ENCODE results near the gene DCN. TPM values are rescaled to one million over a fixed set of nuclear protein-coding genes. Genes with fewer than 3 reads are reported as not detected.
A peak's percentile ranks its signal among the peaks of the same experiment; 100 is the strongest.
"Not testable (repeated sequence)": the region's sequence is repeated elsewhere in the genome, so short reads cannot be mapped to it uniquely, and the experiment has no call there.

Gene DCN
- 0.20 TPM in 1 of 2 replicates, not detected in the other for total RNA-seq

DNA sequence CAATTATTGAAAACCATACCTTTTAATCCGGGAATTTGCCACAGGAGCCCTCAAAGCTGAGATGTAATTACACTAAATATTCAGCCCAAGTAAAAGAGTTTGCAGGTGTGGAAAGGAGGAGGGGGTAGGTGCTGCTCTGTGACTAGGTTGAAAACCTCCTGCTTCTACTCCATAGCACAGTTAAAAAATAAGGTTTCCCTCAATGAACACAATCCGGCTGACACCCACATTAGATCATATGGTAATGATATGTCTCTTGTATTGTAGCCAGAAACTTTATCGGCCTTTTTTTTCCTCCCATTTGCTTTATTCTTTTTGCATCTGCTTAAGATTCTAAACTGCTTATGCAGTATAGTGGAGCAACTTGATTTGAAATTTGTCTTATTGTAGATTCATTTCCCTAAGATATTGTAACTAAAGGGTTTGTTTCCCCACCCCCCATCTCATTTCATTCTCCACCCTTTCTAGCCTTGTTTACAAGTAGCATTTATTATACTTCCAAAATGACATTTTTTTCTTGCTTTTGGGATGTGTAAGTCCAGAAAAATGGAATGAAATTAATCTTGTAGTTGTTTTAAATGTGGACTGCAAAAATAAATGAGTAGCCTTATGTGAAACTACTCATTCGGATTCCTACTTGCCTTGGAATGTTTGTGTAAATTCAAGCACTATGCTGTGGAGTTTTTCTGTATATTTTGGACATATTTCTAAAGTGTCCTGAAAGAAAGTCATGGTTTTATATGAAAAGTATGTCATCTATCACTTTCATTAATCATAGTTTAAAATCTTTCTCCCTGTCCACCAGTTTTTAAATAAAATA, at the start of gene DCN:
TSS of gene DCN (minus strand) at position 182 of the 820 bp plus-strand sequence. CDS start 4,265 bp downstream, outside the sequence.
- DNase-seq (ENCODE audit: low read depth in 2 of 2) = no peak

DNA sequence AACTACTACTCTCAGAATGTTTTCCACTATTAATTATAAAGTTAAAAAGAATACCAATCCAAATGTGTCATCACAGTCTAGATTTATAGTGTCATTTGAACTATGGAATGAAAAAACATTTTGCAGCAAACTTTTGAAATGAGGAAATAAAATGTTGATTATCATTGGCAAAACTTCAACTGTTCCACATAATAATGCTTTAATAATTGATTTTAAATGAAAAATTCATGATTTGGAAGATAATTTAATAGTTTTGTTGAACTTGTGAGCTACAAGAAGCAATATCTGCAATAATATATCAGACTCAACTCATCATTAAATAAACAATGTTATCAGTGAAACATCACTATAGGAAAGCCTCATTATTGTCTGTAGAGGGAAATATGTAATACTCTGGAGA, 48.2 kb upstream of the DCN start:
- DNase-seq (ENCODE audit: low read depth in 2 of 2) = no peak

DNA sequence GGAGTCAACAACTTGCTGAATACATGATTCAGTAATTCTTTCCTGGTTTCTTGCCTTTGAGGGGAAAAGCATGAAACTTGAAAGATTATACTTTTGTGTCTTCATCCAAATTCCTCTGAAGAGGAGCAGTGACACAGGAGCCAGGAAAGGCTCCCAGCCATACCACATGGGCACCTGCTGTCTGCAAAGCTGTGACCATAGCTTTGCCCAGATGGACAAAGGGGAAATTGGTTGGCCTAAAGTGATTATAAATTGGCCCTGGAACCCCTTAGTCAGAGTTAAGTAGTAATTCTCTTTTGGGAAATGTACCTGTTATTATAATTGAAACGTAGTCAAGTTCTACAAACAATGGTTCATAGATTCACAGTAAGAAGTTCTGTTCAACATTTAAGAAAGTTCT, 44.3 kb upstream of the DCN start:
- no peak for DNase-seq (ENCODE audit: low read depth in 2 of 2)

DNA sequence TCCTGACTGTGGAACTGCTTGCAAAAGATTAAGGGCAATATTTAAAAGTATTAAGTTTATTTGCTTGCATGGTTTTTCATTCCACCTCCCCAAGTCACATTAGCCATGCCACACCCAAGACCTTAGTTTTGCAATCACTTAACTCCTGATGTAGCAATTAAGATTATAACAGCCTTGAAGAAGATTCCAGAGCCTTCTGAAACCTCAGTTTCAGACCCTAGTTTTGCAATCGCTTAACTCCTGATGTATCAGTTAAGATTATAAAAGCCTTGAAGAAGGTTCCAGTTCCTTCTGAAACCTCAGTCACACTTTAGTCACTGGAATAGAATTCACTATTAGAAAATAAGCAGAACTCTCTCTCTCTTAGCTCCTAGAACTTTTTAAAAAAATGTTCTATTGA, 42.7 kb upstream of the DCN start:
- DNase-seq (ENCODE audit: low read depth in 2 of 2) = no peak

- no peak for DNase-seq (ENCODE audit: low read depth in 2 of 2)
Measured at GRCh38 chr12:91224401-91224800, 41.8 kb upstream of the DCN start.

GRCh38 chr12:91222746-91223145, 40.1 kb upstream of the DCN start:
- DNase-seq (ENCODE audit: low read depth in 2 of 2) = no peak

GRCh38 chr12:91219919-91220318, 37.3 kb upstream of the DCN start:
- no peak for DNase-seq (ENCODE audit: low read depth in 2 of 2)

GRCh38 chr12:91219511-91219910, 36.9 kb upstream of the DCN start:
- no peak for DNase-seq (ENCODE audit: low read depth in 2 of 2)

- DNase-seq (ENCODE audit: low read depth in 2 of 2) = no peak
Measured at GRCh38 chr12:91216871-91217270, 34.3 kb upstream of the DCN start.

- no peak for DNase-seq (ENCODE audit: low read depth in 2 of 2)
Measured at GRCh38 chr12:91215940-91216454, 33.4 kb upstream of the DCN start.

- no peak for DNase-seq (ENCODE audit: low read depth in 2 of 2)
Measured at GRCh38 chr12:91211866-91212265, 29.2 kb upstream of the DCN start.

GRCh38 chr12:91210618-91211017, 28.0 kb upstream of the DCN start:
- DNase-seq (ENCODE audit: low read depth in 2 of 2) = peak in 1 of 2 donors; percentile 1

DNA sequence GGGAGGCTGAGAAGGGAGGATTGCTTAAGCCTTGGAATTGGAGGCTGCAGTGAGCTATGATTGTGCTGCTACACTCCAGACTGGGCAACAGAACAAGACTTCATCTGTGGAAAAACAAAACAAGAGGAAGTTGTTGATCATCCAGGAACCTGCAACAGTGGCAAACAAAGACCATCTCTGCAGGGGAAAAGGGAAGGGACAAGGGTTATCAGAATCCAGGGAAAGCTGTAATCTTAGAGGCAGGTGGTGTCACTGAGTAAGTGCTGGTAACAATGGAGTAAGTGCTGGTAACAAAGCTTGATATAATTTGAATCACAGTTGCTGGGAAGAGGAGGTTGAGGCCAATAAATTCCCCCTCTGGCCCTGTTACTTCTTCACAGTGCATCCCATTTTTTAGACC, 27.5 kb upstream of the DCN start:
- DNase-seq (ENCODE audit: low read depth in 2 of 2) = no peak

DNA sequence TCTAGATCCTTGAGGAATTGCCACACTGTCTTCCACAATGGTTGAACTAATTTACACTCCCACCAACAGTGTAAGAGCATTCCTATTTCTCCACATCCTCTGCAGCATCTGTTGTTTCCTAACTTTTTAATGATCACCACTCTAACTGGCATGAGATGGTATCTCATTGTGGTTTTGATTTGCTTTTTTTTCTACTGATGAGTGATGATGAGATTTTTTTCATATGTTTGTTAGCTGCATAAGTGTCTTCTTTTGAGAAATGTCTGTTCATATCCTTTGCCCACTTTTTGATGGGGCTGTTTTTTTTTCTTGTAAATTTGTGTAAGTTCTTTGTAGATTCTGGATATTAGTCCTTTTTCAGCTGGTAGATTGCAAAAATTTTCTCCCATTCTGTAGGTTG, 24.7 kb upstream of the DCN start:
- DNase-seq (ENCODE audit: low read depth in 2 of 2) = not testable (repeated sequence)

- no peak for DNase-seq (ENCODE audit: low read depth in 2 of 2)
Measured at GRCh38 chr12:91205811-91206210, 23.2 kb upstream of the DCN start.

DNA sequence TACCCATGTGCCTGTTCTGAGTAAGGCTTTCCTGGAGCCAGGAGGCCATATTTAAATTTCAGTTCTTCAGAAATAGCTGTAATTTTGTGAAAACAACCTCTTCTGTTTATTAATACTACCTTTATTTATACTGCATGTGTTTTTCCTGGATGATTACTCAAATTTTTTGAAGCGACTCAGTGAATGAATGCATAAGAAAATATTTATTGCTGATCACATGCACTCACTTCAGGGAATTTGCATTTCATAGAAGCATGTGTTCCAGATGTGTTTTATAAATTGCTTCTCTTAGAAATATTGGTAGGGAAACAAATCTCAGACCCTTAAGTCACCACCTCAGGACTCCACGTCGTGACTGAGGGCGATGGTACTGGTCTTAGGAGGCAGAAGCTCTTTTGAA, 21.8 kb upstream of the DCN start:
- no peak for DNase-seq (ENCODE audit: low read depth in 2 of 2)

DNA sequence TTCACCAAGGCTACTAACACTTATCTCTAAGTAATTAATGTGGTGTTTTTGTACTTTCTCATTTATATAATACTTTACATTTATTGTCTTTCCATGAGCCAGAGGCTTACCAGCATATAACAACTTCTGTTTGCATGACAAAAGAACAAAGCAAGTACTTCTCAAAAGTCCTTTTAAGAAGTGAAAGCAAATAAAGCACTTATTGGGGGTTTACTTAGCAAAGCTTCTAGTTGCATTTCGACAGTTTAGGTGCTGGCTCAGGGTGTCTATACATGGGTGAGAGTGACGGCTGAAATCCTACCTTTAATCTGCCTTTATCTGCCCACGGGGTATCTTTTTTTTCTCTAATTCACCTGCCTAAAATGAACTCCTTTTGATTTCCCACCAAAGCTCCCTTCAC, 21.0 kb upstream of the DCN start:
- DNase-seq (ENCODE audit: low read depth in 2 of 2) = no peak

GRCh38 chr12:91202390-91202789, 19.8 kb upstream of the DCN start:
- DNase-seq (ENCODE audit: low read depth in 2 of 2) = no peak

DNA sequence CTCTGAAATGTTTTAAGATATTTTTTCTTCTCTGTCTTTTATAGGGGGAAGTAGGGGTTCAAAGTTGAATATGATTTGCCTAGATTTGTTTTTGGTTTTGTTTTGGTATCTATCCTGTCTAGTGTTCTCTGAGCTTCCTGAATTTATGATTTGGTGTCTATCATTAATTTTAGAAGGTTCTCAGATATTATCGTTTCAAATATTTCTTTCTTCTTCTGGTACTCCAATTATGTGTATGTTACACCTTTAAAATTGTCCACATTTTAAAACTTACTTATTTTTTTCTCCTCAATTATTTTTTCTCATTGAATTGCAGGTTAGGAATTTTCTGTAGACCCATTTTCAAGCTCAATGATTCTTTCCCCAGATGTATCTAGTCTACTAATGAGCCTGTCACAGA, 13.8 kb upstream of the DCN start:
- no peak for DNase-seq (ENCODE audit: low read depth in 2 of 2)

GRCh38 chr12:91194500-91194899, 11.9 kb upstream of the DCN start:
- DNase-seq (ENCODE audit: low read depth in 2 of 2) = no peak

GRCh38 chr12:91191513-91192111, 9.0 kb upstream of the DCN start:
- no peak for DNase-seq (ENCODE audit: low read depth in 2 of 2)

DNA sequence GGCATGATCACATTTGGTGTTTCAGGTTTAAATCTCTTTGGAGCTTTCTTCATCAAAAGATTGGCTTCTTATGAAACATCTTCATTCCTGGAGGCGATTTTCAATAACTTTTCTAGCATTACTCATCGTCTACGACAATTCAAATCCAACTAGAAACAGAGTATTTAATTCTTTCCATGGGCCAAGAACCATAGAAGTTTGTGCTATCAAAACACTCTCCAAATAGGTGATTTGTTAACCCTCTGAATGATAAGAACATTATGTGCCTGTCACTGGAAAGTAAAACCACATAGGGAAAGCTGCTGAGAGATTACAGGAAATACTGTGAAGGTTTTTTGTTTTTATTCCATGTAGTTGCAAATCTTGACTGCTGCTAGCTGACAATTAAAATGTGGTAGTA, 6.9 kb upstream of the DCN start:
- DNase-seq (ENCODE audit: low read depth in 2 of 2) = no peak

DNA sequence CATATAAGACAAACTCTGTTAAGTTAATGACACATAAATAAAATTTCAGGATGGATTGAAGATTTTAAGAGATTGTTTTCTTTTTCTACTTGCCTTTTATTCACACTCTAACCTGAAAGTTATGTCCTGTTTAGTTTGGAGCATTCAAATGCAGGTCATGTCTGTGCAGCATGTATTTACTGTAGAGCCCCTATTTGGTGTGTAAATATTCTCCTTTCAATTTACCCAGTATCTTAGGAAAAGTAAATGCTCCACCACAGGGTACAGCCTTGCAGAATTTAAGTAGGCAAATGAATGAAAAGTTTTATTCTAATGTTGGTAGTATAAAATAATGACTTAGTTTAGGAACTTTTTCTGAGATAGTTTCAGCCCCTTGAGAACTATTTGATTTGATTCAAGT, 6.2 kb upstream of the DCN start:
- DNase-seq (ENCODE audit: low read depth in 2 of 2) = no peak
